ENCODE data around the gene HELT. TPM values are rescaled to one million over a fixed set of nuclear protein-coding genes. Genes with fewer than 3 reads are reported as not detected.

The HELT gene
- total and polyA plus RNA-seq, 2 of the 4 experiments (the other 2 are of a cell fraction): not detected

DNA sequence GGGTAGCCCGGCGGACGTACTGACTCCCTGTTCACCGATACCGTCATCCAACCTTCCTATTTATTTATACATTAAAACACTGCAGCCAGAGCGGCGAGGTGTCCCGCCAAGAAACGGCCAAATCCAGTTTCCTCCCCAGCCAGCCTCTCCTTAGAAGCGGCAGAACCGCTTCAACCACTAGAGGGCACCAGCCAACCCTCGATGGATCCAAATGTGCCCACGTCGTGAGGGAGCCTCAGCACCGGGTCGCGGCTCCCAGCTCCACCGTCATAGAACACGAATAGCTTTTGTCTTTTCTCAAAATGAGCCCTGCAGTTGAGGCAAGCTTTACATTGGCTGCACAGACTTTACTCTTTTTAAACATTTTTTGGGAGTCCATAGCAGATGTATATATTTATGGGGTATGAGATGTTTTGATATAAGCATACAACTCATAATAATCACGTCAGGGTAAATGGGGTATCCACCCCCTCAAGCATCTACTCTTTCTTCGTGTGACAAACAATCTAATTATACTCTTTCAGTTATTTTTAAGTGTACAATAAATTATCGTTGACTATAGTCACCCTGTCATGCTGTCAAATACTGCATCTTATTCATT lies 13.0 kb upstream of the HELT start (continued):
- no peak for TF ChIP-seq MAFK (IDR thresholded peaks at IDR 0.05; ENCODE audit: low read depth, low read length)

- Histone ChIP-seq H2AFZ (replicated peaks; ENCODE audit: low read length, poor library complexity) (peak overlapping the region; percentile 67), H3K36me3 (ENCODE audit: control insufficient read depth, insufficient read depth, low read length) (no peaks in the 10 kb centered on the region), H3K4ac (ENCODE audit: low read depth, low read length) (no peak overlapping the region), H3K56ac (ENCODE audit: extremely low read depth, insufficient read depth, low read length) (no peak overlapping the region), H3K27ac (ENCODE audit: insufficient read depth, low read length) (no peak overlapping the region), H3K27me3 (ENCODE audit: control insufficient read depth, insufficient read depth, low read length) (peaks cover 64% of the 10 kb centered on the region), H4K91ac (ENCODE audit: insufficient read depth, low read depth, low read length) (no peak overlapping the region), H2AK9ac (replicated peaks; ENCODE audit: low read depth, low read length, poor library complexity) (no peak overlapping the region), H4K8ac (ENCODE audit: low read depth in 2 of 2, low read length in 2 of 2) (no peak overlapping the region), H2AK5ac (ENCODE audit: low read depth, low read length) (no peak overlapping the region), H4K5ac (ENCODE audit: low read depth, low read length) (no peak overlapping the region), H3K14ac (replicated peaks; ENCODE audit: low read depth, low read length) (no peak overlapping the region), H3K9me3 (ENCODE audit: control insufficient read depth, insufficient read depth, low read length) (no peaks in the 10 kb centered on the region), H3K18ac (ENCODE audit: low read depth, low read length) (no peak overlapping the region), H4K20me1 (ENCODE audit: insufficient read depth, low read length) (no peaks in the 10 kb centered on the region), H3K4me2 (ENCODE audit: low read depth, low read length) (no peak overlapping the region), H3K9me1 (ENCODE audit: insufficient read depth, low read length) (no peaks in the 10 kb centered on the region), H2BK20ac (ENCODE audit: low read depth, low read length) (no peak overlapping the region), H3K79me1 (ENCODE audit: low read depth in 1 of 2, low read length in 2 of 2) (no peaks in the 10 kb centered on the region), H2BK5ac (ENCODE audit: low read depth, low read length, poor library complexity, severe bottlenecking) (no peak overlapping the region), H3K9ac (ENCODE audit: low read depth, low read length) (no peak overlapping the region), H3K4me3 (ENCODE audit: insufficient read depth, low read depth, low read length) (no peak overlapping the region), H3K23ac (ENCODE audit: low read depth, low read length) (no peak overlapping the region), H2BK15ac (ENCODE audit: low read depth, low read length) (no peak overlapping the region), H2BK120ac (ENCODE audit: low read depth, low read length) (no peak overlapping the region), H3K4me1 (ENCODE audit: control insufficient read depth, insufficient read depth, low read length) (no peaks in the 10 kb centered on the region)
- no TSS peak for BruUV-seq (replicated peaks)
- in situ Hi-C loops (cut with MboI; ENCODE audit: low sequenced_read_pairs): no loop called here
- intact Hi-C loops (cut with micrococcal nuclease): no loop called here
- ChIA-PET POLR2A (ENCODE audit: unreplicated experiment) (no interaction called here), CTCF (no interaction called here)
- TF ChIP-seq RAD21 (IDR thresholded peaks at IDR 0.05; ENCODE audit: low read length) (peak; percentile 19; the same call in 1 of the 2 replicates), POLR2A (IDR thresholded peaks at IDR 0.05; ENCODE audit: low read depth, low read length) (no peak), RCOR1 (IDR thresholded peaks at IDR 0.05; ENCODE audit: insufficient replicate concordance, low read length) (no peak), FOS (IDR thresholded peaks at IDR 0.05; ENCODE audit: low read depth, low read length) (no peak), SMC3 (IDR thresholded peaks at IDR 0.05; ENCODE audit: low read depth, low read length) (peak; percentile 6; the same call in 1 of the 2 replicates), CTCF (conservative IDR thresholded peaks at IDR 0.05; ENCODE audit: low read depth, low read length) (peak; percentile 32), MAFK (IDR thresholded peaks at IDR 0.05; ENCODE audit: low read depth, low read length) (no peak), CEBPB (IDR thresholded peaks at IDR 0.05; ENCODE audit: low read depth, low read length) (no peak)
- ATAC-seq (ENCODE audit: low read depth) (peak; percentile 56; the same call in 1 of the 2 replicates), DNase-seq (no peak)
- 17% methylated on average over 7 of the region's 8 CpGs; no CpG with 5 or more reads in 1 of the 2 experiments for WGBS, 2 experiments (ENCODE audit: extremely low coverage in 2 of 2, insufficient read length in 1 of 2)
- dilution Hi-C loops (cut with HindIII; ENCODE audit: low sequenced_read_pairs, unreplicated experiment): no loop called here
These were observed 6.9 kb upstream of the HELT start for GRCh38 chr4:185011408-185011807.
